Transverse colon (tissue), 4 donors: ENCODE results near the gene SDK1.

Experiments used
- EP300 ChIP-seq: sonication (generic); formaldehyde crosslinking; IDR thresholded peaks from one replicate; pipeline ENCODE4 v1.6.1; 2017; ENCODE audit warnings: antibody characterized with exemption, low read depth
- POLR2AphosphoS5 ChIP-seq, 3 donors: sonication (generic); formaldehyde crosslinking; IDR thresholded peaks; one replicate each; pipeline ENCODE4 v1.6.1; 2016; ENCODE audit warnings: antibody characterized with exemption in 3 of 3
- TF ChIP-seq, protein P1 (sequence below), 5 experiments: fragments of 200-600 bp in 3 of 5; fragments of 450-650 bp in 2 of 5; sonication (generic) in 3 of 5; IDR thresholded peaks; 1 replicate in 2 of 5; 2 replicates in 3 of 5; pipeline ENCODE4 v1.5.1; 2016 to 2017; ENCODE audit warnings: antibody characterized with exemption in 5 of 5, inconsistent platforms in 3 of 5, mild to moderate bottlenecking in 2 of 5, moderate library complexity in 1 of 5

DNA sequence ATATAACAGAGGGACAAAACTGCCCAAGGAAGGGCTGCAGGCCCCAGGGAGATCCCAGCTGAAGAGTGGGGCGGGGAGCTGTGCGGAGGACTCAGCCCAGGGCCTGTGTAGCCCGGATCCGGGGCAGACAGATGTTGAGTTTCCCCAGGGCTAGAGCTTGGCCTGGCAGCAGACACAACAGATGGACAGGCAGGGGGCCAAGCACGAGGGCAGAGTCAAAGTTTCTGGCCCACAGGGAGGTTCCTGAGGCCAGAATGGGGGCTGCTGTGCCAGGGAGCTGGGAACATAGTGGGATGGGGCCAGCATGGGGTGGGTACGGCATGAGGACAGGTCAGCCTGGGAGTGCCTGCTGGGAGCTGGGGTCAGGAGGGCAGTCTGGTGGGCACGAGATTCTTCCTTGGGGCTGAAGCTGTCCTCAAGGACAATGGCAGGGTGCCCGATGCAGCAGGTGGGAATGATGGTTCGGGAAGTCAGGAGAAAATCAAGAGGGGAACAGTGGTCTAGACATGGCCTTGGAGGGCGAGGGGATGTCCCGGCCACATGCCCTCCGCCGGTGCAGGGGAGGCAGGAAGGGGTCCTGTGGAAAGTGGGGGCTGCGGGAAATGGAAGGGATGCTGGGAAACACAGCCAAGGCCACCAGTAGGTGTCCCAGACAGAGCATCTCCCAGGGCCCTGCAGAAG is 862.0 kb downstream of the SDK1 start:
- TF ChIP-seq, protein P1, sequence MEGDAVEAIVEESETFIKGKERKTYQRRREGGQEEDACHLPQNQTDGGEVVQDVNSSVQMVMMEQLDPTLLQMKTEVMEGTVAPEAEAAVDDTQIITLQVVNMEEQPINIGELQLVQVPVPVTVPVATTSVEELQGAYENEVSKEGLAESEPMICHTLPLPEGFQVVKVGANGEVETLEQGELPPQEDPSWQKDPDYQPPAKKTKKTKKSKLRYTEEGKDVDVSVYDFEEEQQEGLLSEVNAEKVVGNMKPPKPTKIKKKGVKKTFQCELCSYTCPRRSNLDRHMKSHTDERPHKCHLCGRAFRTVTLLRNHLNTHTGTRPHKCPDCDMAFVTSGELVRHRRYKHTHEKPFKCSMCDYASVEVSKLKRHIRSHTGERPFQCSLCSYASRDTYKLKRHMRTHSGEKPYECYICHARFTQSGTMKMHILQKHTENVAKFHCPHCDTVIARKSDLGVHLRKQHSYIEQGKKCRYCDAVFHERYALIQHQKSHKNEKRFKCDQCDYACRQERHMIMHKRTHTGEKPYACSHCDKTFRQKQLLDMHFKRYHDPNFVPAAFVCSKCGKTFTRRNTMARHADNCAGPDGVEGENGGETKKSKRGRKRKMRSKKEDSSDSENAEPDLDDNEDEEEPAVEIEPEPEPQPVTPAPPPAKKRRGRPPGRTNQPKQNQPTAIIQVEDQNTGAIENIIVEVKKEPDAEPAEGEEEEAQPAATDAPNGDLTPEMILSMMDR (IDR thresholded peaks at IDR 0.05), result no peak
- TF ChIP-seq POLR2AphosphoS5 (IDR thresholded peaks at IDR 0.05) (no peak), EP300 (no peak)
